GM12892 (cell line): ENCODE measurements around the gene CXorf49.

Experiments used
- POLR2A ChIP-seq: IDR thresholded peaks from 2 replicates; pipeline ENCODE4 v1.6.1; 2011; ENCODE audit warnings: low read depth, low read length, control low read depth
- POLR2AphosphoS5 ChIP-seq: IDR thresholded peaks from 2 replicates; pipeline ENCODE4 v1.6.1; 2011; ENCODE audit warnings: low read depth, low read length, control low read depth
- TAF1 ChIP-seq: IDR thresholded peaks from 2 replicates; pipeline ENCODE4 v1.6.1; 2011; ENCODE audit warnings: low read depth, mild to moderate bottlenecking, control low read depth, low read length, borderline replicate concordance

- no peak for TF ChIP-seq POLR2A
- TF ChIP-seq TAF1: no peak
- no peak for TF ChIP-seq POLR2AphosphoS5
These were observed 50.5 kb downstream of the CXorf49 start, which contains the start of gene LOC101059915 for GRCh38 chrX:71667328-71668247.
